Gastroesophageal sphincter (tissue), 4 donors: ENCODE data around the gene MAPK6. TPM values are rescaled to one million over a fixed set of nuclear protein-coding genes. Genes with fewer than 3 reads are reported as not detected.

Source experiments
- ATAC-seq: fragments of 150-250 bp; one replicate; pipeline ENCODE4 v1.9.1; 2016; ENCODE audit warnings: mild to moderate bottlenecking, moderate library complexity
- H3K27ac ChIP-seq, 4 donors: fragments of 200-600 bp; sonication (generic) in 3 of 4; 1 replicate in 3 of 4; 2 replicates in 1 of 4; pipeline ENCODE4 v1.5.1; 2016 to 2019
- H3K27me3 ChIP-seq: fragments of 200-600 bp; sonication (generic); one replicate; pipeline ENCODE4 v1.5.1; 2019
- H3K36me3 ChIP-seq, 2 donors: fragments of 200-600 bp; sonication (generic); one replicate each; pipeline ENCODE4 v1.5.1; 2019; ENCODE audit warnings: control low read depth in 1 of 2
- H3K4me1 ChIP-seq, 3 donors: fragments of 200-600 bp; sonication (generic); 1 replicate in 2 of 3; 2 replicates in 1 of 3; pipeline ENCODE4 v1.5.1; 2016 to 2019; ENCODE audit warnings: control low read depth in 2 of 3
- H3K4me3 ChIP-seq, 2 donors: fragments of 200-600 bp; sonication (generic); one replicate each; pipeline ENCODE4 v1.5.1; 2019; ENCODE audit warnings: mild to moderate bottlenecking in 1 of 2, moderate library complexity in 1 of 2
- H3K9me3 ChIP-seq, 3 donors: fragments of 200-600 bp; sonication (generic); one replicate each; pipeline ENCODE4 v1.5.1; 2017 to 2019; ENCODE audit warnings: control low read depth in 2 of 3
- EP300 ChIP-seq: sonication (generic); formaldehyde crosslinking; IDR thresholded peaks from one replicate; pipeline ENCODE4 v1.6.1; 2017; ENCODE audit warnings: antibody characterized with exemption, mild to moderate bottlenecking
- POLR2A ChIP-seq, 2 donors: fragments of 450-650 bp; IDR thresholded peaks; one replicate each; pipeline ENCODE4 v1.6.1; 2017; ENCODE audit warnings: antibody characterized with exemption in 2 of 2, mild to moderate bottlenecking in 2 of 2, moderate library complexity in 1 of 2
- POLR2AphosphoS5 ChIP-seq: sonication (generic); formaldehyde crosslinking; IDR thresholded peaks from one replicate; pipeline ENCODE4 v1.6.1; 2017; ENCODE audit warnings: antibody characterized with exemption
- WGBS, 2 donors: methylation state at CpG; one replicate each; pipeline ENCODE4 v1.1.5; 2018; ENCODE audit warnings: low coverage in 1 of 2; 5-methylcytosine and 5-hydroxymethylcytosine counted together
- total RNA-seq, 4 donors: library from RNA; depleted of rRNA; stranded (reverse); fragments of >200 nt; gene quantifications; one replicate each; pipeline ENCODE4 v1.1.0, GENCODE V29; 2016
- TF ChIP-seq, protein P1 (sequence below), 4 experiments: fragments of 200-600 bp in 2 of 4; fragments of 450-650 bp in 2 of 4; sonication (generic) in 1 of 4; IDR thresholded peaks; one replicate each; pipeline ENCODE4 v1.5.1; 2017 to 2019; ENCODE audit warnings: antibody characterized with exemption in 4 of 4, mild to moderate bottlenecking in 2 of 4, moderate library complexity in 2 of 4

The MAPK6 gene
- total RNA-seq, 4 donors from 2014 or later = 17.5 to 22.5 (median 20.7) TPM

DNA sequence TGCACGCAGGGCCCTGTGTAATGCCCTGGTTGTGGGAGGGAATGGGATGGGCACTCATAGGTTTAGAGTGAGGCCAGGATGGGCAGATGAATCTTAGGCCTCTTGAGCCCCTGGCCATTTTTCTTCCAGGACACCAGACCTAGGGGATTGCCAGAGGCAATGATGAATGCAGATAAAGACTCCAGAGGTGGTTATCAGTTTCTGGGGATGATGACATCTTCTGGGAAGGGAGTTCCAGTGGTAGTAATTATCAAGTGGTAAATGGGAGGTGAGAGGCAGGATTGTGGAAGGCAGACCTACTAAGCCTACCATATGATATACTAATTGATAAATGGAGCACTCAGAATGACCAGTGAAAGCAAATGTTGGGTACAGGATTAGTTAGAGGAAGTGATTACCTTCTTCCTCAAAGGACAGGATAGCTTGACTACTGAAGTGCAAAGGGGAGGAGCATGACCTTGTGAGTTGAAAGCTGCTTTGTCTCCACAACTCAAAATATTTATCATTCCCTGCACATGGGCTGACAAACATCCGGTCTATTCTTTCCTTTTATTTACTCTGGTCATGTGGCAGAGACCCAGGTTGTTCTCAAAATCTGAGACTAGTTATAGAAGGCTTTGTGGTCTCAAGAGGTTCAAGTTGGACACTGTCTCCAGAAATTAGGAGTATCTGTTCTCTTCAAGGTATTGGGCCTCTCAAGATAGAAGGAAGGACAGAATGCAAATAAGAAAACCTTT is 10.2 kb upstream of the MAPK6 start:
- Histone ChIP-seq H3K36me3 (no peaks in the 10 kb centered on the region), H3K4me1 (peaks cover 0 to 12% (median 0%) of the 10 kb centered on the region in 3 donors), H3K27me3 (no peaks in the 10 kb centered on the region), H3K4me3 (no peak overlapping the region), H3K9me3 (no peaks in the 10 kb centered on the region), H3K27ac (no peak overlapping the region)
- WGBS, 2 donors = 14 to 50% methylated on average over 1 of the region's 2 CpGs
- no peak for ATAC-seq
- TF ChIP-seq, protein P1, sequence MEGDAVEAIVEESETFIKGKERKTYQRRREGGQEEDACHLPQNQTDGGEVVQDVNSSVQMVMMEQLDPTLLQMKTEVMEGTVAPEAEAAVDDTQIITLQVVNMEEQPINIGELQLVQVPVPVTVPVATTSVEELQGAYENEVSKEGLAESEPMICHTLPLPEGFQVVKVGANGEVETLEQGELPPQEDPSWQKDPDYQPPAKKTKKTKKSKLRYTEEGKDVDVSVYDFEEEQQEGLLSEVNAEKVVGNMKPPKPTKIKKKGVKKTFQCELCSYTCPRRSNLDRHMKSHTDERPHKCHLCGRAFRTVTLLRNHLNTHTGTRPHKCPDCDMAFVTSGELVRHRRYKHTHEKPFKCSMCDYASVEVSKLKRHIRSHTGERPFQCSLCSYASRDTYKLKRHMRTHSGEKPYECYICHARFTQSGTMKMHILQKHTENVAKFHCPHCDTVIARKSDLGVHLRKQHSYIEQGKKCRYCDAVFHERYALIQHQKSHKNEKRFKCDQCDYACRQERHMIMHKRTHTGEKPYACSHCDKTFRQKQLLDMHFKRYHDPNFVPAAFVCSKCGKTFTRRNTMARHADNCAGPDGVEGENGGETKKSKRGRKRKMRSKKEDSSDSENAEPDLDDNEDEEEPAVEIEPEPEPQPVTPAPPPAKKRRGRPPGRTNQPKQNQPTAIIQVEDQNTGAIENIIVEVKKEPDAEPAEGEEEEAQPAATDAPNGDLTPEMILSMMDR (IDR thresholded peaks at IDR 0.05) = no peak
- no peak for TF ChIP-seq POLR2AphosphoS5
- TF ChIP-seq EP300 = no peak
- TF ChIP-seq POLR2A (IDR thresholded peaks at IDR 0.05) = no peak

DNA sequence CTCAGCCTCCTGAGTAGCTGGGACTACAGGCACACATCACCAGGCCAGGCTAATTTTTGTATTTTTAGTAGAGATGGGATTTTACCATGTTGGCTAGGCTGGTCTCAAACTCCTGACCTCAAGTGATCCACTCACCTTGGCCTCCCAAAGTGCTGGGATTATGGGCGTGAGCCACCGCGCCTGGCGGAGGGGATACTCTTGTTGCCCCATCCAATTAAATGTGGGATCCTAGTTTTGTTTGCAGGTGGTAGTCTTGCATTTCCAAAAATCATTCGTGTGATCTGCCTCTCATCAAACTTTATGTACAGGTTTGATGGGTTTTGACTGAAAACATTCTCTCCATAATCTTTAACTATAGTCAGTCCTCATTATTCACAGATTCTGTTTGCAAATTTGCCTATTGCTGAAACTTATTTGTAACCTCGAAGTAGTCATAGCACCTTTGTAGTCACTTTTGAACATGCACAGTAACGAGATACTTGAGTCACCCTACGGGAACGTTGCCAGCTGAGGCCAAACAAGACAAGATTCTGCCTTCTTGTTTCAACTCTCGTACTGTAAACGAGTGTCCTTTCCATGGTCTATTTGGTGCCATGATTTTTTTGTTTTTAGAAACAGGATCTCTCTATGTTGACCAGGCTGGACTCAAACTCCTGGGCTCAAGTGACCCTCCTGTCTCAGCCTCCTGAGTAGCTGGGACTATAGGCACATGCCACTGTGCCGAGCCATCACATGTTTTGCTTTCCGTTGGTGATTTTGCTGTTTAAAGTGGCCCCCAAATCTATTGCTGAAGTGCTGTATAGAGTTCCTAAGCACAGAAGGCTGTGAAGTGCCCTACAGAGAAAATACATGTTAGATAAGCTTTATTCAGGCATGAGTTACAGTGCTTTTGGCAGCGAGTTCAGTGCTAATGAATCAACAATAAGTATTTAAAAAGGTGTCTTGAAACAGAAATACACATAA is 8.1 kb upstream of the MAPK6 start:
- 71 to 82% methylated on average over 4 to 14 of the region's 14 CpGs for WGBS, 2 donors
- no peak overlapping the region for H3K4me3 ChIP-seq
- peaks cover 0 to 12% (median 0%) of the 10 kb centered on the region in 3 donors for H3K4me1 ChIP-seq
- TF ChIP-seq EP300 (no peak), POLR2A (IDR thresholded peaks at IDR 0.05) (no peak), POLR2AphosphoS5 (no peak)
- TF ChIP-seq, protein P1 (IDR thresholded peaks at IDR 0.05) = no peak
- H3K36me3 ChIP-seq = no peaks in the 10 kb centered on the region
- no peaks in the 10 kb centered on the region for H3K27me3 ChIP-seq
- no peaks in the 10 kb centered on the region for H3K9me3 ChIP-seq
- H3K27ac ChIP-seq = peak overlapping the region in 1 of 4 donors; percentile 24
- ATAC-seq = no peak

DNA sequence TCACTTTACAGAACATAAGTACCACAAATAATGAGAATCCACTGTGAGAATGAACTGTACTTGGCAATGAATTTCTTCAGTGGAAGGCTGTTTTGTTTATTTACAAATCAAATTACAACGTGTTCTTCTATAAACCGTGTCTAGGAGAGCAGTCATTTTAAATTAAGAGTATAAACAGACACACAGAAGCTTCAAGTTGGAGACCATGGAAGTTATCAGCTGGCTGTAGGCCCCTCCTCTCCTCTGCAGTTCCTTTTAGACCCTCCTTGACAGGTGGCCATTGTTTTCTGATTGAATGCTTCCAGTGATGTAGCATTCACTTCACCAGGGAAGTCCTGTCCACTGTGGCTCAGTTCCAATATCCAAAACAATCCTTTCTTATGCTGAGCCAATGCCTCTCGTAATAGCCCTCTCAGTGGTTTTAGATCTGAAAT is 7.3 kb upstream of the MAPK6 start:
- TF ChIP-seq EP300 (no peak), POLR2AphosphoS5 (no peak), POLR2A (IDR thresholded peaks at IDR 0.05) (no peak)
- TF ChIP-seq, protein P1 (IDR thresholded peaks at IDR 0.05) = no peak
- H3K4me3 ChIP-seq = no peak overlapping the region
- H3K9me3 ChIP-seq = no peaks in the 10 kb centered on the region
- H3K36me3 ChIP-seq = no peaks in the 10 kb centered on the region
- H3K27me3 ChIP-seq = no peaks in the 10 kb centered on the region
- no peak for ATAC-seq
- H3K4me1 ChIP-seq = peaks cover 0 to 12% (median 0%) of the 10 kb centered on the region in 3 donors
- peak overlapping the region in 1 of 4 donors; percentile 24 for H3K27ac ChIP-seq
- WGBS, 2 donors = 7 to 31% methylated on average over 3 of the region's 3 CpGs

DNA sequence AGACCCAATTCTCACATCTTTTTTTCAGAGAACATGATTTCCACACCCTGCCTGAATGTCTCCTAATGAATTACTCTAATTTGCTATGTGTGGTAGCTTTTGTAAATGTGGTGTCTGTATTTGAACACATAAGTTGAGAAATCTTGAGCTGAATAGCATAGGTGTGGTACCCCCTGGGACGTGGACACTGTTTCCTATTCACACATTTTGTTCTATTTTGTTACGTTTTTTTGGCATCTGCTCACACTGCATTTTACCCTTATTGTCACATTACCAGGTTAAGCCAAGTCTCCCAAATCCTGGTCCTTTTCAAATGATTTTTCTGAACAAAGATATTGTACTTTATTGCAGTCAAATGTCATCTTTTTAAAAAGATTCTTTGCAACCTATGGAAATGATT is 6.8 kb upstream of the MAPK6 start:
- WGBS, 2 donors = 50 to 58% methylated on average over 2 of the region's 2 CpGs
- TF ChIP-seq EP300 = no peak
- no peak for TF ChIP-seq POLR2A (IDR thresholded peaks at IDR 0.05)
- TF ChIP-seq, protein P1 (IDR thresholded peaks at IDR 0.05) = no peak
- no peak for TF ChIP-seq POLR2AphosphoS5
- Histone ChIP-seq H3K4me1 (peaks cover 0 to 12% (median 0%) of the 10 kb centered on the region in 3 donors), H3K9me3 (no peaks in the 10 kb centered on the region), H3K27ac (peak overlapping the region in 1 of 4 donors; percentile 24), H3K4me3 (no peak overlapping the region), H3K36me3 (no peaks in the 10 kb centered on the region), H3K27me3 (no peaks in the 10 kb centered on the region)
- ATAC-seq = no peak
